ENCODE measurements around the gene NEDD9.

Gene NEDD9

GRCh38 chr6:11171952-11172351 lies 60.5 kb downstream of the NEDD9 start:
- no peak overlapping the region for H3K4me3 ChIP-seq (replicated peaks in 1 of 2; ENCODE audit: low read depth in 2 of 2, low read length in 2 of 2)
- no peak for TF ChIP-seq CTCF (IDR thresholded peaks at IDR 0.05; ENCODE audit: low read depth, low read length)
- DNase-seq (ENCODE audit: low read depth in 2 of 2), result no peak

- H3K4me3 ChIP-seq (replicated peaks in 1 of 2; ENCODE audit: low read depth in 2 of 2, low read length in 2 of 2), result no peak overlapping the region
- TF ChIP-seq CTCF (IDR thresholded peaks at IDR 0.05; ENCODE audit: low read depth, low read length), result no peak
- DNase-seq (ENCODE audit: low read depth in 2 of 2), result no peak
These were observed 64.3 kb downstream of the NEDD9 start for GRCh38 chr6:11168091-11168635.

- no peak for TF ChIP-seq CTCF (IDR thresholded peaks at IDR 0.05; ENCODE audit: low read depth, low read length)
- no peak for DNase-seq (ENCODE audit: low read depth in 2 of 2)
These were observed 65.5 kb downstream of the NEDD9 start for GRCh38 chr6:11166948-11167347.

GRCh38 chr6:11164717-11165646 lies 67.5 kb downstream of the NEDD9 start:
- H3K4me3 ChIP-seq (replicated peaks in 1 of 2; ENCODE audit: low read depth in 2 of 2, low read length in 2 of 2), result no peak overlapping the region
- DNase-seq (ENCODE audit: low read depth in 2 of 2), result no peak
- TF ChIP-seq CTCF (IDR thresholded peaks at IDR 0.05; ENCODE audit: low read depth, low read length), result no peak

More at GRCh38 chr6:11166948-11167347, 65.5 kb downstream of the NEDD9 start:
- no peak overlapping the region for H3K4me3 ChIP-seq (replicated peaks in 1 of 2; ENCODE audit: low read depth in 2 of 2, low read length in 2 of 2)

GRCh38 chr6:11163932-11164331 lies 68.5 kb downstream of the NEDD9 start:
- no peak for TF ChIP-seq CTCF (IDR thresholded peaks at IDR 0.05; ENCODE audit: low read depth, low read length)
- DNase-seq (ENCODE audit: low read depth in 2 of 2), result no peak
- H3K4me3 ChIP-seq (replicated peaks in 1 of 2; ENCODE audit: low read depth in 2 of 2, low read length in 2 of 2), result no peak overlapping the region

- DNase-seq (ENCODE audit: low read depth in 2 of 2), result no peak
- TF ChIP-seq CTCF (IDR thresholded peaks at IDR 0.05; ENCODE audit: low read depth, low read length), result no peak
- no peak overlapping the region for H3K4me3 ChIP-seq (replicated peaks in 1 of 2; ENCODE audit: low read depth in 2 of 2, low read length in 2 of 2)
These were observed 70.2 kb downstream of the NEDD9 start for GRCh38 chr6:11162262-11162661.
